ENCODE results near the gene TRPM2. TPM values are rescaled to one million over a fixed set of nuclear protein-coding genes. Genes with fewer than 3 reads are reported as not detected.

TRPM2 gene
- total and polyA plus RNA-seq, 12 donors, result 1.5 to 28.3 (median 11.3) TPM

- WGBS, 4 donors, result 86 to 93% (median 91%) methylated on average over 5 to 8 of the region's 8 CpGs
- H3K9me3 ChIP-seq (replicated peaks in 1 of 3), result no peaks in the 10 kb centered on the region
- H3K27ac ChIP-seq, result no peak overlapping the region
- no peak overlapping the region for H3K4me3 ChIP-seq
- DNase-seq, result no peak
- H3K4me1 ChIP-seq (replicated peaks in 1 of 2), result no peaks in the 10 kb centered on the region
- no peak for TF ChIP-seq CTCF (IDR thresholded peaks at IDR 0.05)
- TF ChIP-seq POLR2A (IDR thresholded peaks at IDR 0.05), result no peak
- intact Hi-C loops (cut with DNase I), result no loop called here
- H3K27me3 ChIP-seq, result no peaks in the 10 kb centered on the region
- H3K36me3 ChIP-seq (replicated peaks in 1 of 2), result no peaks in the 10 kb centered on the region
Observed at GRCh38 chr21:44390886-44391285, 37.5 kb downstream of the TRPM2 start.

GRCh38 chr21:44391345-44392091 lies 38.1 kb downstream of the TRPM2 start:
- WGBS, 4 donors, result 43 to 59% (median 54%) methylated on average over 20 to 34 of the region's 34 CpGs
- Histone ChIP-seq H3K4me3 (no peak overlapping the region), H3K4me1 (replicated peaks in 1 of 2) (no peaks in the 10 kb centered on the region), H3K27ac (no peak overlapping the region), H3K36me3 (replicated peaks in 1 of 2) (no peaks in the 10 kb centered on the region), H3K9me3 (replicated peaks in 1 of 3) (no peaks in the 10 kb centered on the region), H3K27me3 (no peaks in the 10 kb centered on the region)
- TF ChIP-seq POLR2A (IDR thresholded peaks at IDR 0.05) (no peak), CTCF (IDR thresholded peaks at IDR 0.05) (no peak)
- intact Hi-C loops (cut with DNase I), result no loop called here
- peak; percentile 55 to 80 (median 66) for DNase-seq

- no peak for TF ChIP-seq CTCF (IDR thresholded peaks at IDR 0.05)
- TF ChIP-seq POLR2A (IDR thresholded peaks at IDR 0.05), result no peak
- H3K27ac ChIP-seq, result no peak overlapping the region
- no peaks in the 10 kb centered on the region for H3K4me1 ChIP-seq (replicated peaks in 1 of 2)
- 73 to 87% (median 86%) methylated on average over 6 of the region's 6 CpGs for WGBS, 4 donors
- H3K36me3 ChIP-seq (replicated peaks in 1 of 2), result no peaks in the 10 kb centered on the region
- no peak overlapping the region for H3K4me3 ChIP-seq
- intact Hi-C loops (cut with DNase I), result no loop called here
- peak in 1 of 7 donors; percentile 25 for DNase-seq
- H3K27me3 ChIP-seq, result no peaks in the 10 kb centered on the region
- no peaks in the 10 kb centered on the region for H3K9me3 ChIP-seq (replicated peaks in 1 of 3)
Observed at GRCh38 chr21:44392185-44392584, 38.8 kb downstream of the TRPM2 start.

GRCh38 chr21:44392916-44393315 lies 39.5 kb downstream of the TRPM2 start:
- WGBS, 4 donors, result 52 to 69% (median 62%) methylated on average over 2 of the region's 2 CpGs
- no peaks in the 10 kb centered on the region for H3K9me3 ChIP-seq (replicated peaks in 1 of 3)
- H3K27ac ChIP-seq, result no peak overlapping the region
- intact Hi-C loops (cut with DNase I), result no loop called here
- no peaks in the 10 kb centered on the region for H3K4me1 ChIP-seq (replicated peaks in 1 of 2)
- no peaks in the 10 kb centered on the region for H3K36me3 ChIP-seq (replicated peaks in 1 of 2)
- DNase-seq, result no peak
- no peak overlapping the region for H3K4me3 ChIP-seq
- no peak for TF ChIP-seq CTCF (IDR thresholded peaks at IDR 0.05)
- no peak for TF ChIP-seq POLR2A (IDR thresholded peaks at IDR 0.05)
- no peaks in the 10 kb centered on the region for H3K27me3 ChIP-seq
